Ishikawa (cell line): ENCODE results near the gene NLGN4Y.

Source experiments
- CEBPB ChIP-seq: IDR thresholded peaks from 2 replicates; pipeline ENCODE4 v1.6.1; 2012
- YY1 ChIP-seq: IDR thresholded peaks from 2 replicates; pipeline ENCODE4 v1.6.1; 2012; ENCODE audit warnings: low read depth

DNA sequence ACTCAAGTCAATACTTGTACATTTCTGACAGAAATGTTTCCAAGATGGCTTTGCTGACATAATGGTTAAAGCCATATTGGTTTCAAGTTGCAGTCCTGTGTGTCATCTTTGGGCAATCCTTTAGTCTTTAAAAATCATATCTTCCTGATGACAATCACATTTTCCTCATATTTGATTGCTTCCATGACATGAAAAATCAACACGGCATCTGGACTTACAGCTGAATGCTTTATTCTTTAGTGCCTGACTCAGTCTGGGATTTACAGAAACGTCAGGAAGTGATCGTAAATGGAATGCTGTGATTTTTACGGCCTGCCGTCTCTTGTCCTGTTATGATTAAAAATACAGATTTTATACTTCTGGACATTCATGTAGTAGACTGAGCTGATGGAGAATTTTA is 304.2 kb downstream of the NLGN4Y start:
- TF ChIP-seq YY1, result no peak
- TF ChIP-seq CEBPB, result no peak
